GM19468 (cell line): ENCODE results near the gene NFAT5.
"Not testable (repeated sequence)": the region's sequence is repeated elsewhere in the genome, so short reads cannot be mapped to it uniquely, and the experiment has no call there.

Source experiments
- ATAC-seq: cut with Tn5 transposase; IDR thresholded peaks from one replicate; pipeline ENCODE4 v1.9.1; 2021; ENCODE audit warnings: mild to moderate bottlenecking, moderate library complexity, moderate number of reproducible peaks; ENCODE audit not compliant: unreplicated experiment; ENCODE audit errors: extremely low read depth

The NFAT5 gene

DNA sequence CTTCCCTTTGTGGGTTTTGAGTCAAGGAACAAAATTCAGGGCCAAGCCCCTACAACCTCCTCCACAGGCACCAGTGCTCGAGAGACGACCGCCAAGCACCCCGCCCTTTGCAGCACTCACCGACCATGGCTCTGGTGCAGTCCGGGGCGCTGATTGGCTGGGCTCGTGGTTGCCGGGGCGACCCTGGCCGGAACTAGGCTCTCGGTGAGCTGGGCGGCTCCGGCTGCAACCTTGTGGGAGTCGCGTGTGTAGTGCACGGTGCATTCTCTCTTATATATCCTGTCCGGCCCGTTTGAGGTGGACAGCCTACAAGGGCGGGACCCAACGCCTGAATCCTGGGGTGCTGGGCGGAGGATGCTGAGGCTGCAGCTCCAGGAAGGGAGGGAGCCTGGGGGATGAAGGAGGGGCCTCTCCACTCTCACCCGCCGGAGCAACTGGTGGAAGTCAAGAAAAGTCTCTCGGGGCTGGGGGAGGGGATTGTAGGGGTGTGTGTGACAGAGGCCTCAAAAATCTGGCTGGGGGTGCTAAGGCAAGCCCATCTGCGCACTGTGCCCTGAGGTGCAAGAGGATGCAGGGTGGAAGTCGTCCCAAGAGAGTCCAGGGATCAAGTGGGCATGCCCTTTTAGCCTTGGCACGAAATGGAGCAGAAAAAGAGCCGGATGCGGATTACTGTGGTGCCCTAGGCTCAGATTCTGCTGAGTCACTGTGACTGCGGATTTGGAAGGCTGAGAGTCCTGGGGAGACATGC is 160.7 kb downstream of the NFAT5 start, which contains the start of gene NQO1:
TSS of gene NQO1 (minus strand) at position 248 of the 748 bp plus-strand sequence. CDS start at position 127, 121 bp downstream.
- ATAC-seq, result peak; percentile 91

DNA sequence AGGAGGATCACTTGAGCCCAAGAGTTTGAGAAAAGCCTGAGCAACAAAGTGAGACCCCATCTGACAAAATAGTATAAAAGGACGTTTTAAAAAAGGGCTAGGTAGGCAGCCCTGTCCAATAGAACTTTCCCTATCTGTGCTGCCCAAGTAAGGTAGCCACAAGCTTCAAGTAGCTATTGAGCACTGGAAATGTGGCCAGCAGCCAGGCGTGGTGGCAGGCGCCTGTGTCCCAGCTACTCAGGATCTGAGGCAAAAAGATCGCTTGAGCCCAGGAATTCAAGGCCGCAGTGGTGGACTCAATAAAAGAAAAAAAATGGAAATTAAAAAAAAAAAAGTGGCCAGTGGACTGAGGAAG is 162.1 kb downstream of the NFAT5 start:
- no peak for ATAC-seq

DNA sequence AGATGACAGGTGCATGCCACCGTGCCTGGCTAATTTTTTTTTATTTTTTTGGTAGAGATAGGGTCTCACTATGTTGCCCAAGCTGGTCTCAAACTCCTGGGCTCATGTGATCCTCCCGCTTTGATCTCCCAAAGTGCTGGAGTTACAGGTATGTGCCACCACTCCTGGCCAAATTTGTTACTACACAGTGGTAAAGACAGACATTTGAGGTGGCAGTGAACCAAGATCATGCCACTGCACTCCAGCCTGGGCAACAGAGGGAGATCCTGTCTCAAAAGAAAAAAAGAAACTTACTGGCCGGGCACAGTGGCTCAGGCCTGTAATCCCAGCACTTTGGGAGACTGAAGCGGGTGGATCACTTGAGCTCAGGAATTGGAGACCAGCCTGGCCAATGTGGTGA is 163.3 kb downstream of the NFAT5 start:
- ATAC-seq, result not testable (repeated sequence)

DNA sequence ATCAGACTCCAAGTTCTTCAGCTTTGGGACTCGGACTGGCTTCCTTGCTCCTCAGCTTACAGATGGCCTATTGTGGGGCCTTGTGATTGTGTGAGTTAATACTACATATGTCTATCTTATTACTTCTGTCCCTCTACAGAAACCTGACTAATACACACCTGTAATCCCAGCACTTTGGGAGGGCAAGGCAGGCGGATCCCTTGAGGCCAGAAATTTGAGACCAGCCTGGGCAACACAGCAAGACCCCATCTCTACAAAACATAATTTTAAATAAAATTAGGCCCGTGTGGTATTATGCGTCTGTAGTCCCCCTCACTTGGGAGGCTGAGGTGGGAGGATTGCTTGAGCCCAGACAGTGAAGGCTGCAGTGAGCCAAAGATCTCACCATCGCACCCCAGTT is 165.5 kb downstream of the NFAT5 start:
- not testable (repeated sequence) for ATAC-seq

DNA sequence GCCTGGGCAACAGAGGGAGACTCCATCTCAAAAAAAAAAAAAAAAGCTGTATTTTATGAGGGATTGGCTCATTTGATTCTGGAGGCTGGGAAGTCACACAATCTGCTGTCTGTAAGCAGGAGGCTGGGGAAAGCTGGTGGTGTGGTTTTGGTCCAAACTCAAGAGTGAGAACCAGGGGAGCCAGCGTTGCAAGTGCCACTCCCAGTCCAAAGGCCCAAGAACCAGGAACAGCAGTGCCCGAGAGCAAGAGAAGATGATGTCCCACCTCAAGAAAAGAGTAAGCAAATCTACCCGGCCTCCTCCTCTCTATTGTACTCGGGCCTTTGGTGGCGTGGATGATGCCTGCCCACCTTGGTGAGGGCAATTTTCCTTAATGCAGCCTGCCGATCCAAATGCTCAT is 166.3 kb downstream of the NFAT5 start:
- ATAC-seq, result no peak

DNA sequence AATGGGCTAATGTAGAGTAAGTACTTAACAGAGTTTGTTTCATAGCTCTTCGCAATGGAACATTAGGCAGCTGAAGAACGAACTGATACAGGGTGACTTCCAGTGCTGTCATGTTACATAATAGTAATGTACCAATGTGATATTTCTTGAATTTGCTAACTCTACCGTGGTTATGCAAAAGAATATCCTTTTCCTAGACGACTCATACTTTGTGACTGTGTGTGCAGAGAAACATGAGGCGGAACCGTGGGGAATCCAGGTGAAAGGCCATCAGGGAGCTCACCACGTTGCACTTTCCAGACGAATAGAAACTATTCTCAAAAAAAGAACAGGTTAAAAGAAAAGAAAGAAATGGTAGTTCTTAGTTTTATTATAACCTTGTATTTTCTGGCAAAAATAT is 175.8 kb downstream of the NFAT5 start:
- no peak for ATAC-seq

DNA sequence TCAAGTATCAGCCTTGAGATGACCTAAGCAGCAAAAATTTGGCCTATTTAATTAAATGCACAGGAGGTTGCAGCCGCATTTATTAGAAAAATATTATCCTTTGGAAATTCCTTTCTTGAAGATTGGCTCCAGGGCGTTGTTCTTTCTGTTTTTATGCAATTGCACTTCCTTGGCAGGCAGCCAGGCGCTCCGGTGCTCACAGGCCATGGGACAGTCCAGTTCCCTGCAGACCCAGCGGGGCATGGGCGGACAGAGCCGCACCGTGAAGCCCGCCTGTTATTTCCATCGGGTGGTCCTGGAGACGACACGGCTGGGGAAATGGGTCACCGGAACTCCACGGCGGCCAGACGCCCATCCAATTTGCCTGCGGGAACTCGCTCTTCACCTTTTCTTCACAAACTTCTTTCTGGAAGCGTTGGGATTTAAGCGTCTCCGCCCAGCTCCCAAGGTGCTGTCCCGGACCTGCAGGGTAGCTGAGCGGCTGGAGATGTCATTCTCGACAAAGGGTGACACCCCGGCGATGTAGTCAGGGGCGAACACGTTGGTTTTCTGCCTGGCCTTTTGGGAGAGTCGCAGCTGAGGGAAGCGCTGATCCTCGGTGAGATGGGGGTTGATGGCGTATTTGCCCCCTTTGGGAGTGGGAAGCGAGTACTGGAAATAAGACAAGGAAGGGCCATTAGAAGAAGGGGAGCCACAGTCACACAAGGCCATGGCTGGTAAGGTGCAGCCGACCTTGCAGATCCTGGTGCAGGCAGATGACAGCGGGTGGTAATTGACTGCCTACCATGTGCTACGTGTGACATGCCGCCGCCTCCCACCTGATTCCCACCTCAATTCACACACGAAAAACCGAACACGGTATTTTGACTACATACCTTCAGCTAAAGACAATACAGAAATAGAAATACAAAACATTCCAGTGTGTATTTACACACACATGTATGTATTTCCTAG is 176.5 kb downstream of the NFAT5 start:
- ATAC-seq, result no peak

DNA sequence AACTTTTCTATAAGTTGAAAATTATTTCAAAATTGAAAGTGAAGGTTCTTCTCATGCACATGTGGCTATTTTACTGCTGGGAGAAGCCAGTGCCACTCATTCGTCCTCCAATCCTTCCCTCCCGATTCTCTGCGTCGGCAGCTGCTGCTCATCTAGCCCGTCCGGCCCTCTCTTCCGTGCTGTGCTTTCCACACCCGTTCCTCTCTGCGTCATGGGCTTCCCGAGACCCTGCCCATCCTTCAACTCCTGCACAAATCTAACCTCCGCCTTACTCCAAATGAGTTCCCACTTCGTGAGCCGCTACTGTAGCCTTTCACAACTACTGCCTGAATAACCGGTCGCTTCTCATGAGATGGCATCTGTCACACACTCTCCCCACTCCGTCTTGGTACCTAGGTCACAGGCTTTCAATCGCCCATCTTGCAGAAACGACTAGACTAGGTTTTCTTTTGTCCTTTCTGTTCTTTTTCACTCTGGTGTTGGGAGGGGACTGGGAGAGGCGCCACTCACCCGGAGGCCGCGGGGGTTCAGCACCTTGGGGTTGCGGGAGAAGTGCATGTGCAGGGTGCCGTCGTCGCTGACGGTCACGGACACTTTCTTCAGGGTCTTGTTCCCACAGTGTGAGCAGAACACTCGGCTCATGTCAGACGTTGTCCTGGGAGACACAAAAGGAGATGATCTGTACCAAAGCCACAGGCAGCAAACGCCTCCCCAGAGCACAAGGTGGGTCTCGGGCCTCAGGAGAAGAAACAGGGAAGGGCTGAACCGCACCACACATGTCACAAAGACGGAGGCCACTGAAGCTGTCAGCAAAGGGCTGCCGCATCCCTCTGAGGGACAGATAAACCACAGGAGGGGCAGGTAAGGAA is 178.8 kb downstream of the NFAT5 start:
- ATAC-seq, result no peak

DNA sequence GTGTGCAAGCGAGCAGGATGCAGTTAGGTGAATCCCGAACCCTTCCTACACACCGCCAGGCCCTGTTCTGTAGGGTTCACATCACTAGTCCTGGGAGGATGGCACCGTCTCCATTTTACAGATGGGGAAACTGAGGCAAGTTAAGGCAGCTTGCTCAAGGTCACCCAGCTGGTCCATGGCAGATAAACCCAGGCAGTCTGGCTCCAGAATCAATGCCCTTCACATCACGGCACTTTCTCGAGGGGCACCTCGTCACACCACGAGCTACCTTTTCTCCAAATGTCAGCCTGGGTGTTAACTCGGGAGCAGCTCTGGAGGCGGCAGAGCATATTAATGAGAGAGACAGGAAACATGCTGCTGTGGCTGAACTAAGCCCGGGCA is 179.5 kb downstream of the NFAT5 start:
- ATAC-seq, result no peak

DNA sequence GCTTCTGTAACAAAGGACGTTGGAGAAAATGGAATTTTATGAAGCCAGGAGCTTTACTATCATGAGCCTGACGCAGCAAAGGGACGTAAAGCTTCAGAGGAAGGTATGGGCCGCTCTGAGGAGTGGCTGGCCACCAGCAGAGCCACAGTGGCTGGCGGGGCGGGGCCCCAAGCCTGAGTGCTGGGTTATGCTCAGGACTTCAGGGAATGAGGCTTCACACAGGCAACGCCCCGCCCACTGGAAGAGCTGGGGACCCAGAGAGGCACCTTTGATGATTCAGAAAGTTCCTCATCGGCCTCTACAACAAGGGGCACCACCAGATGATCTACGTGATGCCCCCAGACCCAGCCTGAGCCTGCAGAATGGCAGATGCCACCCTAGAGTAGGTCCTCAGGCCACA is 180.2 kb downstream of the NFAT5 start:
- no peak for ATAC-seq

DNA sequence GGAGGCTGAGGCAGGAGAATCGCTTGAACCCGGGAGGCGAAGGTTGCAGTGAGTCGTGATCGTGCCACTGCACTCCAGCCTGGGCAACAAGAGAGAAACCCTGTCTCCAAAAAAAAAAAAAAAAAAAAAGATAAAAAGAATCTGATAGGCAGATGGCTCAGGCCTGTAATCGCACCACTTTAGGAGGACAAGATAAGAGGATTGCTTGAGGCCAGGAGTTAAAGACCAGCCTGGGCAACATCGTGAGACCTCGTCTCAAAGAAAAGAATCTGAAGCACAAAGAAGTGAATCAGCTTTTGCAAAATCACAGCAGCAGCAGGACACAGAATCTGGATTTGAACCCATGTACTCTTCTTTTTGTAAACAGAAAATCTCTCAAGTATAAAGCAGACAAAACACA is 181.3 kb downstream of the NFAT5 start:
- no peak for ATAC-seq

DNA sequence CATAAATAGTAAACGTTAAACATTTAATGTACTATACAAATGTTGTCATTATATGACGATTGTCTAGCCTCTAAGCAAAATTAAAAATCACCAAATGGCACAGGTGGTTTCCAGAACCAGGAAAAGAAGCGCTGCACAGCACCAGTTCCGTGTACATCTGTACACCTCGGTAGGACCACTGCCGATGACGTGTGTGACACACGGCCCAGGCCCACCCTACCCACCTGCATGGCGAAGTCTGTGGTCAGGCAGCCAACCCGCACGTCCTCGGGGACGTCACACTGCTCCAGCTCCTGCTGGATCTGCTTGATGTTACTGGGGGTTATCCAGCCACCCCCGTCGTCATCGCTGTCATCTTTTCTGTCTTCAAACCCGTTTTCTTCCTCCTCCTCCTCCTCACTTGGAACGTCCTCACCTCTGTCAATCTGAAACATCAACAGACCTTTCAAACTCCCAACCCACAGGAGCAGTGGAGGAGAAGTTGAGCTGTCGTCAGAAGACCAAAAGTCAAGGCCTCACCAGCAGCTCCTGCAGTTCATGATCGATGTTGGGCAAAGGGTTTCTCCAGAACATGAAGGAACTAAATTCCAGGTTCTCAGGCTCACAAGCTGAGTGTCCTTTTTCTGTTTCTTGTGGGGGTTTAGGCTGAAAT is 183.1 kb downstream of the NFAT5 start:
- ATAC-seq, result no peak

DNA sequence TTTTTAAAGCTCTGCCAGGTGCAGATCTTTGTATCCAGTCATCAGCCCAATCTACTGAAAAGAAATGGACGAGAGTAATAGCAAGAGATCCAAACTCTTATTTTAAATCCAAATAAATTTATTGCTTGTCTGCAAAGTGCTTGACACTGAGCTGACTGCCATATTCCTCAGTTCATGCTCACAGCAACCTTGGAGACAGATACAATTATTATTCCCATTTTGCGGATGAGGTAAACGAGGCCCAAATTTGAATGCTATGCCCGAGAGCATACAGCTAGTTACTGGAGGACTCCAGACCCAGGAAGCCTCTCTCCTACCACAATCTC is 188.3 kb downstream of the NFAT5 start:
- no peak for ATAC-seq
